Measurements from ENCODE around the gene MKNK1.

The MKNK1 gene

DNA sequence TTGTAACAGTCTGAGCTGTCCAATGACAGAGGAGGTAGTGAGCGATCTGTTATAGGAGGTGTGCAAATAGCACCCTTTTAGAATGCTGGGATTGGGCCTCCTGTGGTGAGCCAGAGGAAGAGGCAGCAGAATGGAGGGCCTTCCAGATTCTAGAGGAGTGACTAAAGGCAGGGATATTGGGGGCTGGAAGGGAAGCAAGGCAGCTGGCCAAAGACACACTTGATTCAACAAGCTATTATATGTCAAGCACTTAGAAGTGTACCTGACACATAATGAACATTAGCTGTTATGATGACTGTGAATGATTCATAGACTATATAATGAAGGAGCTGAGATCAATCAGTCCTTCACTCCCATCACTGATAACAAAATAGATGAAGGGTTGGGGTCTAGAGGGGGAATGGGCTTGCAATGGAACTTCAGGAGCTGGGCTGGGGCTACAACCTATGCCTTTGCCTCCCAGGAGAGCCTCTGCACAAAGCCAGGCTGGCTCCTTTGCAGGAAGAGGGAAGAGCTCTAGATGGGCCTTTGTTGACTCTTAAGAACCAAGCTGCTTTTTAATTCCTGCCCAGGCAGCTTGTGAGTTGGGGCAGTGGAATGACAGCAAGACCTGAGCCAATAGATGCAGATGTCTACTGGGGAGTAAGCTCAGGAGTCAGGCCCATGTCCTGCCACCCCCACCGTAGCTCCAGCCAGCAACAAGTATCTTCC lies 2.3 kb upstream of the MKNK1 start:
- no peak overlapping the region for H3K4me3 ChIP-seq (ENCODE audit: low read depth, low read length)
- TF ChIP-seq, protein P1, sequence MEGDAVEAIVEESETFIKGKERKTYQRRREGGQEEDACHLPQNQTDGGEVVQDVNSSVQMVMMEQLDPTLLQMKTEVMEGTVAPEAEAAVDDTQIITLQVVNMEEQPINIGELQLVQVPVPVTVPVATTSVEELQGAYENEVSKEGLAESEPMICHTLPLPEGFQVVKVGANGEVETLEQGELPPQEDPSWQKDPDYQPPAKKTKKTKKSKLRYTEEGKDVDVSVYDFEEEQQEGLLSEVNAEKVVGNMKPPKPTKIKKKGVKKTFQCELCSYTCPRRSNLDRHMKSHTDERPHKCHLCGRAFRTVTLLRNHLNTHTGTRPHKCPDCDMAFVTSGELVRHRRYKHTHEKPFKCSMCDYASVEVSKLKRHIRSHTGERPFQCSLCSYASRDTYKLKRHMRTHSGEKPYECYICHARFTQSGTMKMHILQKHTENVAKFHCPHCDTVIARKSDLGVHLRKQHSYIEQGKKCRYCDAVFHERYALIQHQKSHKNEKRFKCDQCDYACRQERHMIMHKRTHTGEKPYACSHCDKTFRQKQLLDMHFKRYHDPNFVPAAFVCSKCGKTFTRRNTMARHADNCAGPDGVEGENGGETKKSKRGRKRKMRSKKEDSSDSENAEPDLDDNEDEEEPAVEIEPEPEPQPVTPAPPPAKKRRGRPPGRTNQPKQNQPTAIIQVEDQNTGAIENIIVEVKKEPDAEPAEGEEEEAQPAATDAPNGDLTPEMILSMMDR (IDR thresholded peaks at IDR 0.05; ENCODE audit: borderline replicate concordance, insufficient read depth, low read depth, low read length), result no peak

DNA sequence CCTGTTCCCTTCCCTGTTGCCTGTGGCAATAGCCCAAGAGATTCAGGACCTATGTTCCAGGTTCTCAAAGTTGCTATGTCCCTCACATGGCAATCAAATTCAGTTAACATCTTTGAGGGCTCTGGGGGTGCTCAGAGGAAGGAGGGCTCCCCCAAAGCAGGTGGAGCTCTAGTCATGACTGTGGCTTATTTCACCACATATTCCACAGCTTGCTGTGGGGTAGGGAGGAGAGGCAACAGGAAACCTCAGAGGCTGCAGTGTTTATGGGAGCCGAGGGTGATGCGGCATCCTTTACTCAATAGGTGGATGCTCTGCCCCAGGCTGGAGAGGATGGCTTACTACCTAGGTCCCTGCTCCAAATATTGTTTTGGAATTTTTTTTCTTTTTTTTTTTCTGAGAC lies 1.2 kb upstream of the MKNK1 start:
- TF ChIP-seq, protein P1 (IDR thresholded peaks at IDR 0.05; ENCODE audit: borderline replicate concordance, insufficient read depth, low read depth, low read length), result no peak
- no peak overlapping the region for H3K4me3 ChIP-seq (ENCODE audit: low read depth, low read length)

DNA sequence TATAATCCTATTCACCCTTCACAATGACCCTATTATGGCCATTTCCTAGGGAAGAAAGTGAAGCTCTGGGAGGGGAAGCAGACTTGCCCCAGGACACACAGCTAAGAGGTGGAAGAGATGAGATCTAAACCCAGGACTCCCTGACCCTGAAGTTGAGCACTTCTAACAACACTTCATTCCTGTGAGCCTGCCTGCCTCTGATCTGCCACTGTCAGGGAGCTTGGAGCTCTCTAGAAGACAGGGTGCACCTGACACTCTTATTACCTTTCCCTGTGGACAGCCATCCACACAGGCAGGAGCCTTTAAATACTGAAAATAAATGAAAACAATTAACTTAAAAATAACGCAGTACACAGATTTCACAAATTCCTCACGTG lies 599 bp downstream of the MKNK1 start:
- peak overlapping the region; percentile 81 for H3K4me3 ChIP-seq (ENCODE audit: low read depth, low read length)
- TF ChIP-seq, protein P1 (IDR thresholded peaks at IDR 0.05; ENCODE audit: borderline replicate concordance, insufficient read depth, low read depth, low read length), result no peak

DNA sequence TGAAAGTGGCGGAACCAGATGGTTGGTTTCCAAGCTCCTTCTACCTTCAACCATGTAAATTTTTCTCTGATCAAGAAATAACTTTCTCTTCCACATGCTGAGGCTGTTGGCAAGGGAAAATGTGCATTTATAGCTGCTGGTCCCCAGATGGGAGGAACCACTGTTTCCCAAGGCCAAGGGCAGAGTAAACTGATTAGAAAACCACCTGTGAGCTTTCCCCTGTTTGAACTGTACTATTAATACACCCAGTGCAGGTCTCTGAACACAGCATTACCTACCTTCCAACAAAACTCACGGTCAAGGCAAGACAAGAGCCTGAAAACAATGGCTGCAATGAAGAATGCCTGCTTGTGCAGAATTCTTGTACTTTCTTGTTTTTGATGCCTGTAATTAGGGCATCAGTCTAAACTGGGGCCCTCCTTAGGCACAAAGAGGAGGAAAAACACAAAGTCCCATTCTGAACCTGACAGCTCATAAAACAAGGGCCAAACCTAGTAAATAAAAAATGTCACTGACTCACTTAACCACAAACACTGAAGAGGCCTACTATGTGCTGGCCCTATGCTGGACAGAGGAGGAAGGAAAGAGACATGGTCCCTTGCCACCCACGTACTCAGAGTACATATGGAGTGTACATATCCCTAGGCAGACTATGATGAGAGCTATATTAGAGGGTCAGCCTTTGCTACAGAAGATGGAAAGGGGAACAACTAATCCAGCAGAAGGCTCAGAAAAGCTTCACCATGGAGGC lies 2.6 kb downstream of the MKNK1 start:
- TF ChIP-seq, protein P1 (IDR thresholded peaks at IDR 0.05; ENCODE audit: borderline replicate concordance, insufficient read depth, low read depth, low read length), result no peak
- no peak overlapping the region for H3K4me3 ChIP-seq (ENCODE audit: low read depth, low read length)

DNA sequence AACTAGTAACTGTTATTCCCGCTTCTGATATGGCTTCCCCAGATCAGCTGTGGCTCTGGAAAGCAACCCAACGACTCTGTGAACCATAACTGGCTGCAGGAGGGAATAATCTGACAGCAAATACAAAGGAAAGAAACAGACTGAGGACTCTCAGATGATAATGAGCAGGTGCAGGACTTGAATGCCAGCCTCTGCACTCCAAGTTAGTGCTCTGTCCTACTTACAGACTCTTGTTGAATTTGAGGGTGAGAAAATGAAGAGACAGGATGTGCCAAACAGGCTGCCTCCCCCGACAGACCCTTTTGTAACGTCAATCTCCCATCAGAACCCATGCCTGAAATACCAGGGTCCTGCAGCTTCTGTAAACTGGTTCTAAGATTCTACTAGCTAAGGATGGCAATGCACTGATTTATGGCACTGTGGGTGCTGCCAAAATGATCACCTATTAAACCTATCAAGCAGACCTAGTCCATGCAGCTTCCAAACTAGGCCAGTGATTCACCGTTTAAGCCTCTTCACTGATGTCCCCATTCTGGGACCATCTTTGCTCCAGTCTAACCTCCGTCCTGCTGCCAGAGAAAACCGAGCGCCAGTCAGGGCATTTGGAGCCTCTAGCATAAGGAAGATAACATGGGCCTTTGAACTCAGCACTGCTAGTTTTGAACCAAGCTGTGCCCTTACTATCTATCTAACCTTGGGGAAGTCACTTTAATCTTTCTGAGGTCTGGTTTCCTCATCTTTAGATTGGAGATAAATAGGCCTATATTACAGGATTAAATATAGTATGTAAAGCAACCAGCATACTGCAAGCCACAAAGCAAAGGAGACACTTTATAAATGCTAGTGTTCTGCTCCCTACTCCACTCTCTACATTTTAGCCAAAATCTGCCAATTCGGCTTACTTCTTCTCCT lies 4.8 kb downstream of the MKNK1 start:
- TF ChIP-seq, protein P1 (IDR thresholded peaks at IDR 0.05; ENCODE audit: borderline replicate concordance, insufficient read depth, low read depth, low read length), result no peak
- H3K4me3 ChIP-seq (ENCODE audit: low read depth, low read length), result no peak overlapping the region

DNA sequence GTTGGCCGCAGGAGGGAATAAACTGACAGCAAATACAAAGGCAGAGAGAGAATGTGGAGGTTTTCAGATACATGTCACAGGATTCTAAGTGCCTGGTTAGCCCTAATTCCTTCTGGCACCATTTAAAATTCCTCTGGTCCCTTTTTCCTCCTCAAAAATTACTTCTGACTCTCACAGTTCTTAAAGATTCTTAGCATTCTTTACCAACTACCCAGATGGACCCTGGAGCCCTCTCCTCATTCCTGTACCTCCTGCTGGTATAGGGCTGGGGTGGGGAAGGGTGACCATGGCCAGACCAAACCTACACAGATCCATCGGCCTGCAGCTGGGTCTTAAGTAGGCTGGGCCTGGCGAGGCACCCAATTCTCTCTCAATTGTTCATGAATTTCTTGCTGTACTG lies 7.2 kb downstream of the MKNK1 start:
- TF ChIP-seq, protein P1 (IDR thresholded peaks at IDR 0.05; ENCODE audit: borderline replicate concordance, insufficient read depth, low read depth, low read length), result no peak
- H3K4me3 ChIP-seq (ENCODE audit: low read depth, low read length), result no peak overlapping the region
